ENCODE measurements around the gene GNG5.

DNA sequence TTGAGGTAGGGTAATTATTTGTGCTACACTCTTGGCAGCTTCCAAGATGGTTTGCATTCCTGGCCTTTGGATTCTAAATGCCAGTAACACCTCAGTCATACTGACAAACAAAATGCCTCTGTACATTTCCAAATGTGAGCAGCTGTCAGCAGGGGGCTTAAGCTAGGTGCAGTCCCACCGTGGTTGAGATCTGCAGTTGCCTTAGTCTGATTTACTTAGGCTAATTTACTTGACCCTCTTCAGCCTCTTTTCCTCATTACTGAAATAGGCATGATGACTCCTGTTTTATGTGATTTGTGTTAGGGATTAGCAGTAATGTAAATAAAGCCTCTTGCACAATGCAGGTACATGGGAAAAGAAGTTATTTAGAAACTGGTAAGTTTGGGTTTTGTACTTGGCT, 13.7 kb downstream of the GNG5 start:
- TF ChIP-seq, protein P1, sequence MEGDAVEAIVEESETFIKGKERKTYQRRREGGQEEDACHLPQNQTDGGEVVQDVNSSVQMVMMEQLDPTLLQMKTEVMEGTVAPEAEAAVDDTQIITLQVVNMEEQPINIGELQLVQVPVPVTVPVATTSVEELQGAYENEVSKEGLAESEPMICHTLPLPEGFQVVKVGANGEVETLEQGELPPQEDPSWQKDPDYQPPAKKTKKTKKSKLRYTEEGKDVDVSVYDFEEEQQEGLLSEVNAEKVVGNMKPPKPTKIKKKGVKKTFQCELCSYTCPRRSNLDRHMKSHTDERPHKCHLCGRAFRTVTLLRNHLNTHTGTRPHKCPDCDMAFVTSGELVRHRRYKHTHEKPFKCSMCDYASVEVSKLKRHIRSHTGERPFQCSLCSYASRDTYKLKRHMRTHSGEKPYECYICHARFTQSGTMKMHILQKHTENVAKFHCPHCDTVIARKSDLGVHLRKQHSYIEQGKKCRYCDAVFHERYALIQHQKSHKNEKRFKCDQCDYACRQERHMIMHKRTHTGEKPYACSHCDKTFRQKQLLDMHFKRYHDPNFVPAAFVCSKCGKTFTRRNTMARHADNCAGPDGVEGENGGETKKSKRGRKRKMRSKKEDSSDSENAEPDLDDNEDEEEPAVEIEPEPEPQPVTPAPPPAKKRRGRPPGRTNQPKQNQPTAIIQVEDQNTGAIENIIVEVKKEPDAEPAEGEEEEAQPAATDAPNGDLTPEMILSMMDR (IDR thresholded peaks at IDR 0.05) = no peak
- TF ChIP-seq POLR2A (IDR thresholded peaks at IDR 0.05) = no peak

All from heart left ventricle (tissue), 13 donors.